ENCODE data around the gene TLX1.

GRCh38 chr10:101146392-101147251 lies 15.5 kb downstream of the TLX1 start:
- TF ChIP-seq ZNF274 (IDR thresholded peaks at IDR 0.05; ENCODE audit: low read length) (no peak), ZNF274 (tag by site-specific recombination; IDR thresholded peaks at IDR 0.05; ENCODE audit: borderline replicate concordance) (no peak), CTCF (tag by site-specific recombination; IDR thresholded peaks at IDR 0.05) (no peak)
